NCI-H2196 (cell line): ENCODE measurements around the gene SUMF1.

Experiments used
- DNase-seq: peaks from one replicate; lab custom pipeline; 2025; ENCODE audit not compliant: unreplicated experiment; lab: John Stamatoyannopoulos, UW

SUMF1 gene

GRCh38 chr3:4418156-4418555 is 48.9 kb downstream of the SUMF1 start:
- DNase-seq, result no peak

- no peak for DNase-seq
Measured at GRCh38 chr3:4417449-4417848, 49.6 kb downstream of the SUMF1 start.

- no peak for DNase-seq
Measured at GRCh38 chr3:4416961-4417360, 50.1 kb downstream of the SUMF1 start.

GRCh38 chr3:4416427-4416945 is 50.6 kb downstream of the SUMF1 start:
- no peak for DNase-seq

- no peak for DNase-seq
Measured at GRCh38 chr3:4413467-4413866, 53.6 kb downstream of the SUMF1 start.

GRCh38 chr3:4411833-4412232 is 55.2 kb downstream of the SUMF1 start:
- DNase-seq, result no peak

GRCh38 chr3:4411236-4411635 is 55.8 kb downstream of the SUMF1 start:
- DNase-seq, result no peak

GRCh38 chr3:4410606-4411005 is 56.5 kb downstream of the SUMF1 start:
- DNase-seq, result no peak

GRCh38 chr3:4409971-4410573 is 57.0 kb downstream of the SUMF1 start:
- no peak for DNase-seq

- no peak for DNase-seq
Measured at GRCh38 chr3:4409415-4409814, 57.7 kb downstream of the SUMF1 start.

GRCh38 chr3:4408958-4409357 is 58.1 kb downstream of the SUMF1 start:
- DNase-seq, result no peak

- DNase-seq, result no peak
Measured at GRCh38 chr3:4407941-4408340, 59.1 kb downstream of the SUMF1 start.

GRCh38 chr3:4406746-4407568 is 60.1 kb downstream of the SUMF1 start:
- DNase-seq, result no peak

- no peak for DNase-seq
Measured at GRCh38 chr3:4404881-4405280, 62.2 kb downstream of the SUMF1 start.

- DNase-seq, result no peak
Measured at GRCh38 chr3:4401441-4401840, 65.6 kb downstream of the SUMF1 start.

- DNase-seq, result no peak
Measured at GRCh38 chr3:4399476-4399875, 67.6 kb downstream of the SUMF1 start.

GRCh38 chr3:4398941-4399245 is 68.2 kb downstream of the SUMF1 start:
- DNase-seq, result no peak

- no peak for DNase-seq
Measured at GRCh38 chr3:4398120-4398940, 68.7 kb downstream of the SUMF1 start.

- no peak for DNase-seq
Measured at GRCh38 chr3:4397466-4397865, 69.6 kb downstream of the SUMF1 start.

- no peak for DNase-seq
Measured at GRCh38 chr3:4396542-4396941, 70.5 kb downstream of the SUMF1 start.

- DNase-seq, result no peak
Measured at GRCh38 chr3:4396006-4396405, 71.1 kb downstream of the SUMF1 start.

- no peak for DNase-seq
Measured at GRCh38 chr3:4395448-4395847, 71.6 kb downstream of the SUMF1 start.
